GM20000 (cell line): ENCODE data around the gene TMEFF2.

ENCODE experiments used
- DNase-seq: peaks from one replicate; pipeline ENCODE4 v3.0.0; 2012; ENCODE audit warnings: low spot score
- CTCF ChIP-seq: IDR thresholded peaks from 2 replicates; pipeline ENCODE4 v1.5.1; 2012; ENCODE audit warnings: mild to moderate bottlenecking, control low read depth; ENCODE audit errors: extremely low read depth, missing control alignments

The TMEFF2 gene

GRCh38 chr2:192127434-192127833 is 67.3 kb downstream of the TMEFF2 start:
- no peak for TF ChIP-seq CTCF
- no peak for DNase-seq

- no peak for TF ChIP-seq CTCF
- DNase-seq = no peak
Measured at GRCh38 chr2:192126912-192127311, 67.8 kb downstream of the TMEFF2 start.

- no peak for TF ChIP-seq CTCF
- no peak for DNase-seq
Measured at GRCh38 chr2:192126426-192126825, 68.3 kb downstream of the TMEFF2 start.

GRCh38 chr2:192124571-192124970 is 70.2 kb downstream of the TMEFF2 start:
- no peak for DNase-seq
- TF ChIP-seq CTCF = no peak

- TF ChIP-seq CTCF = no peak
- no peak for DNase-seq
Measured at GRCh38 chr2:192123847-192124246, 70.9 kb downstream of the TMEFF2 start.

GRCh38 chr2:192122946-192123345 is 71.8 kb downstream of the TMEFF2 start:
- no peak for DNase-seq
- no peak for TF ChIP-seq CTCF

GRCh38 chr2:192122141-192122540 is 72.6 kb downstream of the TMEFF2 start:
- no peak for DNase-seq

More at GRCh38 chr2:192122141-192122540, 72.6 kb downstream of the TMEFF2 start:
- TF ChIP-seq CTCF = no peak
